Endodermal cell (in vitro differentiated cells): Measurements from ENCODE around the gene AXIN1. TPM values are rescaled to one million over a fixed set of nuclear protein-coding genes. Genes with fewer than 3 reads are reported as not detected.

ENCODE experiments used
- DNase-seq: peaks from one replicate; pipeline ENCODE4 v3.0.0-alpha.2; 2017
- H3K27ac ChIP-seq: 2 replicates; pipeline ENCODE4 v1.5.1; 2013; ENCODE audit warnings: mild to moderate bottlenecking, low read depth, low read length, moderate library complexity
- H3K27me3 ChIP-seq: 2 replicates; pipeline ENCODE4 v1.6.1; 2013; ENCODE audit warnings: mild to moderate bottlenecking, low read length, moderate library complexity; ENCODE audit not compliant: insufficient read depth, control insufficient read depth, poor library complexity, severe bottlenecking
- H3K36me3 ChIP-seq: 2 replicates; pipeline ENCODE4 v1.7.0; 2013; ENCODE audit warnings: mild to moderate bottlenecking, low read length, moderate library complexity; ENCODE audit not compliant: control insufficient read depth, insufficient read depth
- H3K4me1 ChIP-seq: one replicate; pipeline ENCODE4 v1.7.0; 2013; ENCODE audit warnings: low read length; ENCODE audit not compliant: control insufficient read depth, insufficient read depth
- H3K4me3 ChIP-seq: 2 replicates; pipeline ENCODE4 v1.5.1; 2013; ENCODE audit warnings: mild to moderate bottlenecking, low read length, moderate library complexity
- H3K9ac ChIP-seq: 2 replicates; pipeline ENCODE4 v1.6.1; 2013; ENCODE audit warnings: mild to moderate bottlenecking, low read length, moderate library complexity; ENCODE audit not compliant: poor library complexity, severe bottlenecking; ENCODE audit errors: extremely low read depth
- H3K9me3 ChIP-seq: 2 replicates; pipeline ENCODE4 v1.6.1; 2013; ENCODE audit warnings: mild to moderate bottlenecking, low read length, moderate library complexity; ENCODE audit not compliant: control insufficient read depth
- H3K27ac Mint-ChIP-seq: 2 replicates; pipeline ENCODE4 v1.8.0; 2020; ENCODE audit warnings: mixed read lengths
- H3K27me3 Mint-ChIP-seq: 2 replicates; pipeline ENCODE4 v1.8.0; 2021; ENCODE audit warnings: mild to moderate bottlenecking, mixed read lengths; ENCODE audit not compliant: insufficient read depth
- H3K36me3 Mint-ChIP-seq: 2 replicates; pipeline ENCODE4 v1.8.0; 2020; ENCODE audit warnings: low read depth, mixed read lengths
- H3K4me1 Mint-ChIP-seq: 2 replicates; pipeline ENCODE4 v1.8.0; 2020; ENCODE audit warnings: mixed read lengths
- H3K4me3 Mint-ChIP-seq: 2 replicates; pipeline ENCODE4 v1.8.0; 2020; ENCODE audit warnings: mild to moderate bottlenecking, moderate library complexity, mixed read lengths
- H3K9me3 Mint-ChIP-seq: 2 replicates; pipeline ENCODE4 v1.8.0; 2020; ENCODE audit warnings: mild to moderate bottlenecking, mixed read lengths
- CTCF ChIP-seq: fragments of 200-600 bp; sonication (generic); conservative IDR thresholded peaks from 2 replicates; pipeline ENCODE4 v1.5.0; 2021; ENCODE audit warnings: antibody characterized with exemption, mild to moderate bottlenecking
- WGBS, 2 experiments: methylation state at CpG; one replicate each; pipeline versions ENCODE4 v1.1.5 to v1.1.7; 2013; ENCODE audit warnings: missing lambda C conversion rate in 2 of 2, mixed read lengths in 1 of 2; ENCODE audit not compliant: insufficient coverage in 1 of 2, insufficient read length in 1 of 2; 5-methylcytosine and 5-hydroxymethylcytosine counted together
- total RNA-seq, 2 donors: library from RNA; stranded (reverse); fragmentation: NEBNext Ultra II Directional in 1 of 2; extraction: Animal tissue kit (Norgen Biotek cat#: 25700) in 1 of 2; gene quantifications; 2 replicates in 1 of 2; 3 replicates in 1 of 2; pipeline ENCODE4 v1.2.1, GENCODE V29; 2021

AXIN1 gene
- total RNA-seq, 2 donors from 2014 or later = 36.5 to 37.3 TPM

- H3K27ac Mint-ChIP-seq = peak overlapping the region; percentile 10
- no peak overlapping the region for H3K4me3 Mint-ChIP-seq
- no peak overlapping the region for H3K27ac ChIP-seq
Observed at GRCh38 chr16:305916-306626, 46.5 kb downstream of the AXIN1 start.

GRCh38 chr16:303760-304505, 48.6 kb downstream of the AXIN1 start:
- DNase-seq = peak; percentile 61
- Mint-ChIP-seq H3K27ac (no peak overlapping the region), H3K36me3 (peaks cover 44% of the 10 kb centered on the region), H3K4me1 (no peaks in the 10 kb centered on the region), H3K4me3 (no peak overlapping the region), H3K27me3 (no peaks in the 10 kb centered on the region), H3K9me3 (no peaks in the 10 kb centered on the region)
- TF ChIP-seq CTCF = peak; percentile 58
- Histone ChIP-seq H3K27ac (no peak overlapping the region), H3K27me3 (no peaks in the 10 kb centered on the region), H3K9me3 (no peaks in the 10 kb centered on the region), H3K4me1 (no peaks in the 10 kb centered on the region), H3K36me3 (peaks cover 33% of the 10 kb centered on the region), H3K9ac (no peak overlapping the region), H3K4me3 (no peak overlapping the region)
- WGBS, 2 experiments = 96% methylated on average over 35 to 43 of the region's 43 CpGs

More at GRCh38 chr16:305916-306626, 46.5 kb downstream of the AXIN1 start:
- no peaks in the 10 kb centered on the region for H3K27me3 Mint-ChIP-seq
- Histone ChIP-seq H3K9me3 (no peaks in the 10 kb centered on the region), H3K4me1 (no peaks in the 10 kb centered on the region), H3K9ac (no peak overlapping the region), H3K4me3 (no peak overlapping the region), H3K27me3 (no peaks in the 10 kb centered on the region), H3K36me3 (peaks cover 38% of the 10 kb centered on the region)
- no peaks in the 10 kb centered on the region for H3K4me1 Mint-ChIP-seq
- H3K36me3 Mint-ChIP-seq = peaks cover 40% of the 10 kb centered on the region
- no peak for TF ChIP-seq CTCF
- 95 to 98% methylated on average over 17 to 19 of the region's 19 CpGs for WGBS, 2 experiments
- no peaks in the 10 kb centered on the region for H3K9me3 Mint-ChIP-seq
- DNase-seq = no peak

- H3K9me3 Mint-ChIP-seq = no peaks in the 10 kb centered on the region
- H3K27me3 Mint-ChIP-seq = no peaks in the 10 kb centered on the region
- no peak overlapping the region for H3K27ac Mint-ChIP-seq
- no peak for DNase-seq
- H3K36me3 ChIP-seq = peaks cover 39% of the 10 kb centered on the region
- no peak for TF ChIP-seq CTCF
- H3K36me3 Mint-ChIP-seq = peaks cover 49% of the 10 kb centered on the region
- no peak overlapping the region for H3K9ac ChIP-seq
- H3K27ac ChIP-seq = no peak overlapping the region
- no peaks in the 10 kb centered on the region for H3K4me1 Mint-ChIP-seq
- WGBS, 2 experiments = 92 to 95% methylated on average over 13 of the region's 13 CpGs
- no peaks in the 10 kb centered on the region for H3K9me3 ChIP-seq
- H3K4me3 Mint-ChIP-seq = no peak overlapping the region
- H3K4me1 ChIP-seq = no peaks in the 10 kb centered on the region
- no peak overlapping the region for H3K4me3 ChIP-seq
- no peaks in the 10 kb centered on the region for H3K27me3 ChIP-seq
Observed at GRCh38 chr16:301950-302349, 50.6 kb downstream of the AXIN1 start.
